MM.1S (cell line): ENCODE data around the gene CRHBP.
"Not testable (repeated sequence)": the region's sequence is repeated elsewhere in the genome, so short reads cannot be mapped to it uniquely, and the experiment has no call there.

Experiments
- DNase-seq: peaks from one replicate; pipeline ENCODE4 v3.0.0-alpha.2; 2015
- H2AFZ ChIP-seq: fragments of 300-600 bp; sonication (generic); 2 replicates; pipeline ENCODE4 v1.6.0; 2016; ENCODE audit warnings: antibody characterized with exemption, low read length
- H3F3A ChIP-seq: fragments of 300-600 bp; sonication (generic); 2 replicates; pipeline ENCODE4 v1.6.1; 2016; ENCODE audit warnings: mild to moderate bottlenecking, antibody characterized with exemption, low read length, moderate library complexity, mixed read lengths; ENCODE audit not compliant: insufficient read depth
- H3K27ac ChIP-seq: fragments of 300-600 bp; sonication (generic); 2 replicates; pipeline ENCODE4 v1.5.1; 2016; ENCODE audit warnings: mild to moderate bottlenecking, low read length
- H3K27me3 ChIP-seq: fragments of 300-600 bp; sonication (generic); replicated peaks from 2 replicates; pipeline ENCODE4 v1.6.0; 2016; ENCODE audit warnings: low read length; ENCODE audit not compliant: insufficient read depth
- H3K36me3 ChIP-seq: fragments of 300-600 bp; sonication (generic); replicated peaks from 2 replicates; pipeline ENCODE4 v1.6.1; 2016; ENCODE audit warnings: mild to moderate bottlenecking, low read length, mixed read lengths; ENCODE audit not compliant: insufficient read depth
- H3K4me1 ChIP-seq: fragments of 300-600 bp; sonication (generic); 2 replicates; pipeline ENCODE4 v1.6.1; 2016; ENCODE audit warnings: low read length, mixed read lengths
- H3K4me2 ChIP-seq: fragments of 300-600 bp; sonication (generic); 2 replicates; pipeline ENCODE4 v1.6.0; 2016; ENCODE audit warnings: low read depth, low read length
- H3K4me3 ChIP-seq: fragments of 300-600 bp; sonication (generic); 2 replicates; pipeline ENCODE4 v1.5.1; 2016; ENCODE audit warnings: low read length, mixed read lengths
- H3K79me2 ChIP-seq: fragments of 300-600 bp; sonication (generic); 2 replicates; pipeline ENCODE4 v1.6.1; 2016; ENCODE audit warnings: mixed run types, low read length, mixed read lengths
- H3K9ac ChIP-seq: fragments of 300-600 bp; sonication (generic); 2 replicates; pipeline ENCODE4 v1.6.1; 2016; ENCODE audit warnings: low read length, mixed read lengths
- H3K9me2 ChIP-seq: fragments of 300-600 bp; sonication (generic); replicated peaks from 2 replicates; pipeline ENCODE4 v1.6.1; 2016; ENCODE audit warnings: mild to moderate bottlenecking, low read length, mixed read lengths; ENCODE audit not compliant: insufficient read depth
- H3K9me3 ChIP-seq: fragments of 300-600 bp; sonication (generic); replicated peaks from 2 replicates; pipeline ENCODE4 v1.6.1; 2016; ENCODE audit warnings: mild to moderate bottlenecking, low read length, mixed read lengths; ENCODE audit not compliant: insufficient read depth
- H4K20me1 ChIP-seq: fragments of 300-600 bp; sonication (generic); 2 replicates; pipeline ENCODE4 v1.6.1; 2016; ENCODE audit warnings: mild to moderate bottlenecking, low read length, moderate library complexity, mixed read lengths; ENCODE audit not compliant: insufficient read depth
- EZH2 ChIP-seq: fragments of 300-600 bp; sonication (generic); optimal IDR thresholded peaks from 2 replicates; pipeline ENCODE3; 2017; ENCODE audit warnings: low read depth, mild to moderate bottlenecking, antibody characterized with exemption, low read length, mixed read lengths
- EZH2phosphoT487 ChIP-seq: fragments of 300-600 bp; sonication (generic); IDR thresholded peaks from 2 replicates; pipeline ENCODE4 v1.6.1; 2018; ENCODE audit warnings: antibody characterized with exemption, low read length
- TF ChIP-seq, protein P1 (sequence below): fragments of 300-600 bp; sonication (generic); IDR thresholded peaks from 2 replicates; pipeline ENCODE4 v1.5.1; 2016; ENCODE audit warnings: antibody characterized with exemption, low read length, mixed read lengths

CRHBP gene

DNA sequence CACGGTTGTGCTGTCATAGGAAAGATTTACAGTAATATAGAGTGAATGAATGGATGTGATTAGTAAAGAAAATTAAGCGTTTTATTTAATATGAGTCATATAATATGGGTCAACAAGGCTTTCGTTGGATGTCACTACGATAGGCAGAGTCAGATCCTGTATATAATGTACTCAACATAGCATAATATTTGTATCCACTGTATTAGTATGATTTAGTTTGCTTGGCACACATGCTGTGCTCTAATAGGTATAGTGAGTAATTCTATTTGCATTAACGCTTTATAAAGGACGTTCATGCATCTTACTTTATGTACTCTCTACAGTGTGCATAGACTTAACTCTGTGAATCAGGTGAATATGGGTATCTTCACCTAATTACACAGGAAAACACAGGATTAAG, 41.5 kb downstream of the CRHBP start:
- Histone ChIP-seq H3K36me3 (no peaks in the 10 kb centered on the region), H3K9me3 (no peaks in the 10 kb centered on the region), H3K9ac (no peak overlapping the region), H3K9me2 (no peaks in the 10 kb centered on the region), H2AFZ (no peak overlapping the region), H4K20me1 (no peaks in the 10 kb centered on the region), H3K79me2 (no peaks in the 10 kb centered on the region), H3F3A (no peaks in the 10 kb centered on the region), H3K27ac (no peak overlapping the region), H3K4me1 (no peaks in the 10 kb centered on the region), H3K4me2 (no peak overlapping the region), H3K27me3 (no peaks in the 10 kb centered on the region), H3K4me3 (no peak overlapping the region)
- TF ChIP-seq EZH2phosphoT487, result no peak
- no peak for TF ChIP-seq EZH2
- TF ChIP-seq, protein P1, sequence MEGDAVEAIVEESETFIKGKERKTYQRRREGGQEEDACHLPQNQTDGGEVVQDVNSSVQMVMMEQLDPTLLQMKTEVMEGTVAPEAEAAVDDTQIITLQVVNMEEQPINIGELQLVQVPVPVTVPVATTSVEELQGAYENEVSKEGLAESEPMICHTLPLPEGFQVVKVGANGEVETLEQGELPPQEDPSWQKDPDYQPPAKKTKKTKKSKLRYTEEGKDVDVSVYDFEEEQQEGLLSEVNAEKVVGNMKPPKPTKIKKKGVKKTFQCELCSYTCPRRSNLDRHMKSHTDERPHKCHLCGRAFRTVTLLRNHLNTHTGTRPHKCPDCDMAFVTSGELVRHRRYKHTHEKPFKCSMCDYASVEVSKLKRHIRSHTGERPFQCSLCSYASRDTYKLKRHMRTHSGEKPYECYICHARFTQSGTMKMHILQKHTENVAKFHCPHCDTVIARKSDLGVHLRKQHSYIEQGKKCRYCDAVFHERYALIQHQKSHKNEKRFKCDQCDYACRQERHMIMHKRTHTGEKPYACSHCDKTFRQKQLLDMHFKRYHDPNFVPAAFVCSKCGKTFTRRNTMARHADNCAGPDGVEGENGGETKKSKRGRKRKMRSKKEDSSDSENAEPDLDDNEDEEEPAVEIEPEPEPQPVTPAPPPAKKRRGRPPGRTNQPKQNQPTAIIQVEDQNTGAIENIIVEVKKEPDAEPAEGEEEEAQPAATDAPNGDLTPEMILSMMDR, result no peak
- no peak for DNase-seq

DNA sequence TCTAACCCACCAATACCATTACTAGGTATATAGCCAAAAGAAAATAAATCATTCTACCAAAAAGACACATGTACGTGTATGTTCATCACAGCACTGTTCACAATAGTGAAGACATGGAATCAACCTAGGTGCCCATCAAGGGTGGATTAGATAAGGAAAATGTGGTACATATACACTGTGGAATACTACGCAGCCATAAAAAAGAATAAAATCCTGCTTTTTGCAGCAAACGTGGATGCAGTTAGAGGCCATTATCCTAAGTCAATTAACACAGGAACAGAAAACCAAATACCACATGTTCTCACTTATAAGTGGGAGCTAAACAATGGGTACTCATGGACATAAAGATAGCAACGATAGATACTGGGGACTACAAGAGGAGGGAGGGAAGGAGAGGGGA, 45.4 kb downstream of the CRHBP start:
- H3K4me2 ChIP-seq, result not testable (repeated sequence)

DNA sequence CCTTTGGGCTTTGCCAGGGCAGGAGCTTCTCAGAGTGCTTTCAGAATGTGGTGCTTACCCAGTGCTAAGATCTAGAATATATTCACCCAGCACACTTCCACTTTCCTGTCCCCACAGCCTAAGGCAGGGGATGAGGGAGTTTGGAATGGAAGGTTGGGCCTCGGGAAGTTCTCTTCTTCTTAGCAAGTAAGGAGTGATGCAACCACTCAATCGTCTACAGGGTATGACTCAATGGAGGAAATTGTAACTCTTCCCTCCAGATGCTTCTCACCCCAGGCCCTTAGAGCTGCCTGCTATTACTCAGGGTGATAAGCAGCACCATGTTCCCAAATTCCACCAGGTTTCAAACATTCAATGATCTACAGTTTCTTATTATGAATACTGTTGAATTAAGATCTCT, 46.6 kb downstream of the CRHBP start:
- no peaks in the 10 kb centered on the region for H3K9me2 ChIP-seq
- H3K4me3 ChIP-seq, result no peak overlapping the region
- H2AFZ ChIP-seq, result no peak overlapping the region
- no peak for DNase-seq
- no peak overlapping the region for H3K9ac ChIP-seq
- TF ChIP-seq EZH2, result no peak
- TF ChIP-seq EZH2phosphoT487, result no peak
- TF ChIP-seq, protein P1, result no peak
- no peaks in the 10 kb centered on the region for H3K36me3 ChIP-seq
- no peaks in the 10 kb centered on the region for H3K27me3 ChIP-seq
- H3F3A ChIP-seq, result no peaks in the 10 kb centered on the region
- H3K79me2 ChIP-seq, result no peaks in the 10 kb centered on the region
- H3K4me2 ChIP-seq, result no peak overlapping the region
- no peaks in the 10 kb centered on the region for H4K20me1 ChIP-seq
- no peak overlapping the region for H3K27ac ChIP-seq
- H3K9me3 ChIP-seq, result no peaks in the 10 kb centered on the region
- H3K4me1 ChIP-seq, result peaks cover 4% of the 10 kb centered on the region; the same call in 1 of the 2 replicates

More for the DNA sequence above, 45.4 kb downstream of the CRHBP start:
- DNase-seq, H2AFZ ChIP-seq, H3F3A ChIP-seq, H3K9me3 ChIP-seq, H3K9me2 ChIP-seq, H3K4me1 ChIP-seq, H3K36me3 ChIP-seq, H3K79me2 ChIP-seq, H3K4me3 ChIP-seq, H3K9ac ChIP-seq, H4K20me1 ChIP-seq, H3K27ac ChIP-seq, H3K27me3 ChIP-seq: not testable (repeated sequence)

DNA sequence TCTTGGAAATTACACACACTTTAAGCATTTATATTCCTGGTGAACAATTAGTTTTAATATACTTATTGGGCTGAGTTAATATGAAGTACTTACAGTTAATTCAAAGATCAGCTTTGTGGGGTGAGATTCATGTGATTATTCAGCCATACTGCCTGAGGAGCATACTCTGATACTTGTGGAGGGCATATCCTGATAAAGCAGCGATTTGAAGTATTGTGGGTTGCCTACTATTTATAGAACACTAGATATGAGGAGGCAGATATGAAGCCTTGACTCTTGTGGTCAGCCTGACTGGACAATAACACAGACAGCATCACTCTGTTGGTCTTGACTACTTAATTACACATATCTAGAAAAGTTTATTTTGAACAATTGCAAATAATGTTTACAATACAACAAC, 50.4 kb downstream of the CRHBP start:
- DNase-seq, result no peak
- TF ChIP-seq EZH2 (no peak), EZH2phosphoT487 (no peak)
- TF ChIP-seq, protein P1, result no peak
- H3K4me1 ChIP-seq, result peaks cover 4% of the 10 kb centered on the region; the same call in 1 of the 2 replicates
- no peaks in the 10 kb centered on the region for H3F3A ChIP-seq
- H3K4me3 ChIP-seq, result no peak overlapping the region
- H3K27ac ChIP-seq, result no peak overlapping the region
- no peaks in the 10 kb centered on the region for H4K20me1 ChIP-seq
- no peaks in the 10 kb centered on the region for H3K9me2 ChIP-seq
- H3K36me3 ChIP-seq, result no peaks in the 10 kb centered on the region
- no peak overlapping the region for H3K4me2 ChIP-seq
- H3K9me3 ChIP-seq, result no peaks in the 10 kb centered on the region
- H2AFZ ChIP-seq, result no peak overlapping the region
- H3K9ac ChIP-seq, result no peak overlapping the region
- no peaks in the 10 kb centered on the region for H3K79me2 ChIP-seq
- H3K27me3 ChIP-seq, result no peaks in the 10 kb centered on the region
